Measurements from ENCODE around the gene FAM234A. TPM values are rescaled to one million over a fixed set of nuclear protein-coding genes. Genes with fewer than 3 reads are reported as not detected.

Gene FAM234A
- total RNA-seq, 1 donor from 2014 or later = 54.3 TPM

- no peak for DNase-seq (ENCODE audit: low read depth, low spot score)
Measured at GRCh38 chr16:296806-297510, 62.3 kb downstream of the FAM234A start.

GRCh38 chr16:297832-298231, 63.2 kb downstream of the FAM234A start:
- DNase-seq (ENCODE audit: low read depth, low spot score) = no peak

GRCh38 chr16:301235-301634, 66.6 kb downstream of the FAM234A start:
- no peak for DNase-seq (ENCODE audit: low read depth, low spot score)

GRCh38 chr16:301950-302349, 67.3 kb downstream of the FAM234A start:
- no peak for DNase-seq (ENCODE audit: low read depth, low spot score)

GRCh38 chr16:303760-304505, 69.3 kb downstream of the FAM234A start:
- no peak for DNase-seq (ENCODE audit: low read depth, low spot score)

- no peak for DNase-seq (ENCODE audit: low read depth, low spot score)
Measured at GRCh38 chr16:305916-306626, 71.5 kb downstream of the FAM234A start.

GRCh38 chr16:306911-307370, 72.3 kb downstream of the FAM234A start:
- DNase-seq (ENCODE audit: low read depth, low spot score) = no peak

GRCh38 chr16:307691-308312, 73.2 kb downstream of the FAM234A start:
- no peak for DNase-seq (ENCODE audit: low read depth, low spot score)

- no peak for DNase-seq (ENCODE audit: low read depth, low spot score)
Measured at GRCh38 chr16:309476-309875, 74.9 kb downstream of the FAM234A start.

GRCh38 chr16:311725-312124, 77.1 kb downstream of the FAM234A start:
- DNase-seq (ENCODE audit: low read depth, low spot score) = no peak

- DNase-seq (ENCODE audit: low read depth, low spot score) = no peak
Measured at GRCh38 chr16:314351-314750, 79.7 kb downstream of the FAM234A start.

- no peak for DNase-seq (ENCODE audit: low read depth, low spot score)
Measured at GRCh38 chr16:314795-315299, 80.2 kb downstream of the FAM234A start.

Other genes with a start within 250 kb of the FAM234A start
- 8.4 and 10.2 TPM in 2 replicates for gene POLR3K, start 181.2 kb upstream of the FAM234A start, total RNA-seq
- gene SNRNP25, start 181.0 kb upstream of the FAM234A start, total RNA-seq = 29.2 and 40.9 TPM in 2 replicates
- gene RHBDF1, start 162.2 kb upstream of the FAM234A start, total RNA-seq = 24.9 and 26.2 TPM in 2 replicates
- 129 and 253 TPM in 2 replicates for gene MPG, start 156.6 kb upstream of the FAM234A start, total RNA-seq
- 6.4 and 6.6 TPM in 2 replicates for gene NPRL3, start 96.1 kb upstream of the FAM234A start, total RNA-seq
- not detected in 2 replicates for gene HBZ, start 82.2 kb upstream of the FAM234A start, total RNA-seq
- gene HBM, start 68.8 kb upstream of the FAM234A start, total RNA-seq = not detected in 2 replicates
- not detected in 2 replicates for gene HBA2, start 61.9 kb upstream of the FAM234A start, total RNA-seq
- not detected in 2 replicates for gene HBA1, start 58.1 kb upstream of the FAM234A start, total RNA-seq
- 0.21 and 1.5 TPM in 2 replicates for gene HBQ1, start 54.4 kb upstream of the FAM234A start, total RNA-seq
- 32.0 and 57.0 TPM in 2 replicates for gene LUC7L, start 5.4 kb upstream of the FAM234A start, total RNA-seq
- 2.7 and 4.6 TPM in 2 replicates for gene RGS11, start 41.1 kb downstream of the FAM234A start, total RNA-seq
- 1.5 and 12.3 TPM in 2 replicates for gene ARHGDIG, start 45.8 kb downstream of the FAM234A start, total RNA-seq
- gene PDIA2, start 48.3 kb downstream of the FAM234A start, total RNA-seq = 0.14 and 0.92 TPM in 2 replicates
- gene AXIN1, start 117.9 kb downstream of the FAM234A start, total RNA-seq = 23.5 and 23.8 TPM in 2 replicates
- 113 and 131 TPM in 2 replicates for gene MRPL28, start 135.7 kb downstream of the FAM234A start, total RNA-seq
- gene PGAP6, start 147.2 kb downstream of the FAM234A start, total RNA-seq = 81.1 and 102 TPM in 2 replicates
- 42.2 and 87.8 TPM in 2 replicates for gene NME4, start 162.4 kb downstream of the FAM234A start, total RNA-seq
- gene DECR2, start 167.1 kb downstream of the FAM234A start, total RNA-seq = 10.5 and 19.4 TPM in 2 replicates
- gene RAB11FIP3, start 190.8 kb downstream of the FAM234A start, total RNA-seq = 27.7 and 33.3 TPM in 2 replicates